ENCODE data around the gene POLN.

DNA sequence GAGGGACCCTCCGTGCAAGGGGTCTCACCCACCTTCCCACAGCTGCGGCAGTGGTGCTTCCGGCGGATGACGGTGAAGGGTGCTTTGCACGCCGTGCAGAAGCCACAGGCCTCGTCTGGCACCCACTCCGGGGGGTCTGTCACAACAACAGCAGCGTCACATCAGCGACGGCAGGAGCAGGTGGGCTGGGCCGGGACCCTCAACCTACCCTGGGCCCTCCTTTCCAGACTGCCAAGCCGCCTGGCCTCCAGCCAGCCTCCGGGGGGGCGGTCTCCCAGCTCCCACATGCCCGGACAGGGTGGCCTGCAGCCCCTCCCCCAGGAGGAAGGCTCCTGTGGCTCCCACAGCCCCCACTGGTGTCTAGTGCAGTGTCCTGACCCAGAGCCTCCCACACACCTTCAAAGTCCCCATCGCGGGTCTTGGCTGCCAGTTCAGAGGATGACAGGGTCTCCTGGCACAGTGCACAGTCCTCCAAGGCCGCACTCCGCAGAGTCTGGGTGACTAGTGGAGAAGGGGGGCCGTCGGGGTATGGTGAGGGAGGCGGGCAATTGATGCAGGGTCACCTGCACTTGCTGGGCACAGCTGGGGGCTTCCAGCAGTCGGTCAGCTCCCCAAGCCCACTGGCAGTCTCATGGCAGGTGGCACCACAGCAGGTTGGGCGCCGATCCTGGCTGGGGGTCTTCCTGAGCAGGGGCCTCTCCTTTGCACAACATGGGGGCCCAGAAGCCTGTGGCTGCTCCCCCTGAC lies 29.5 kb upstream of the POLN start:
- no peak for TF ChIP-seq RARB (CRISPR knock-in tag; IDR thresholded peaks at IDR 0.05)
- no peak for TF ChIP-seq PATZ1 (CRISPR knock-in tag; IDR thresholded peaks at IDR 0.05; ENCODE audit: borderline replicate concordance)
- TF ChIP-seq ZNF8 (CRISPR knock-in tag; IDR thresholded peaks at IDR 0.05) = no peak
- TF ChIP-seq TCF4 (CRISPR knock-in tag; IDR thresholded peaks at IDR 0.05; ENCODE audit: borderline replicate concordance) = no peak
- TF ChIP-seq ZFP30 (CRISPR knock-in tag; IDR thresholded peaks at IDR 0.05) = no peak
- no peak for TF ChIP-seq TOX (CRISPR knock-in tag; IDR thresholded peaks at IDR 0.05; ENCODE audit: borderline replicate concordance)
- no peak for TF ChIP-seq ZFP3 (CRISPR knock-in tag; IDR thresholded peaks at IDR 0.05)
- TF ChIP-seq ZNF70 (CRISPR knock-in tag; IDR thresholded peaks at IDR 0.05) = no peak
- no peak for TF ChIP-seq ISL1 (CRISPR knock-in tag; IDR thresholded peaks at IDR 0.05)
- TF ChIP-seq, protein P1, sequence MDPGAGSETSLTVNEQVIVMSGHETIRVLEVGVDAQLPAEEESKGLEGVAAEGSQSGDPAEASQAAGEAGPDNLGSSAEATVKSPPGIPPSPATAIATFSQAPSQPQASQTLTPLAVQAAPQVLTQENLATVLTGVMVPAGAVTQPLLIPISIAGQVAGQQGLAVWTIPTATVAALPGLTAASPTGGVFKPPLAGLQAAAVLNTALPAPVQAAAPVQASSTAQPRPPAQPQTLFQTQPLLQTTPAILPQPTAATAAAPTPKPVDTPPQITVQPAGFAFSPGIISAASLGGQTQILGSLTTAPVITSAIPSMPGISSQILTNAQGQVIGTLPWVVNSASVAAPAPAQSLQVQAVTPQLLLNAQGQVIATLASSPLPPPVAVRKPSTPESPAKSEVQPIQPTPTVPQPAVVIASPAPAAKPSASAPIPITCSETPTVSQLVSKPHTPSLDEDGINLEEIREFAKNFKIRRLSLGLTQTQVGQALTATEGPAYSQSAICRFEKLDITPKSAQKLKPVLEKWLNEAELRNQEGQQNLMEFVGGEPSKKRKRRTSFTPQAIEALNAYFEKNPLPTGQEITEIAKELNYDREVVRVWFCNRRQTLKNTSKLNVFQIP (CRISPR knock-in tag; IDR thresholded peaks at IDR 0.05; ENCODE audit: borderline replicate concordance, low read depth) = no peak
- no peak for TF ChIP-seq GLIS3 (CRISPR knock-in tag; IDR thresholded peaks at IDR 0.05)
- TF ChIP-seq ZC3H10 (CRISPR knock-in tag; IDR thresholded peaks at IDR 0.05) = no peak

Data from SK-N-SH treated with all-trans-retinoic acid at 6 μM for 48 hours (cell line).